SKM-1 (cell line): ENCODE results near the gene CDC42.

Experiments used
- DNase-seq: peaks from one replicate; lab custom pipeline; 2025; ENCODE audit not compliant: unreplicated experiment; lab: John Stamatoyannopoulos, UW

CDC42 gene

GRCh38 chr1:22108339-22109105, 56.0 kb downstream of the CDC42 start:
- DNase-seq = no peak

GRCh38 chr1:22110016-22110415, 57.5 kb downstream of the CDC42 start:
- DNase-seq = no peak

GRCh38 chr1:22111115-22111514, 58.6 kb downstream of the CDC42 start:
- DNase-seq = no peak

GRCh38 chr1:22111620-22112019, 59.1 kb downstream of the CDC42 start:
- no peak for DNase-seq

GRCh38 chr1:22112554-22112953, 60.0 kb downstream of the CDC42 start:
- no peak for DNase-seq

GRCh38 chr1:22114083-22115012, 61.8 kb downstream of the CDC42 start:
- no peak for DNase-seq

GRCh38 chr1:22115286-22115685, 62.8 kb downstream of the CDC42 start:
- DNase-seq = no peak

- DNase-seq = no peak
Measured at GRCh38 chr1:22117238-22117637, 64.7 kb downstream of the CDC42 start.

GRCh38 chr1:22117851-22118250, 65.3 kb downstream of the CDC42 start:
- DNase-seq = no peak

- DNase-seq = no peak
Measured at GRCh38 chr1:22118291-22118992, 65.9 kb downstream of the CDC42 start.

GRCh38 chr1:22119626-22120468, 67.3 kb downstream of the CDC42 start:
- no peak for DNase-seq

- DNase-seq = no peak
Measured at GRCh38 chr1:22120469-22120790, 67.9 kb downstream of the CDC42 start.

- DNase-seq = no peak
Measured at GRCh38 chr1:22121421-22121911, 69.0 kb downstream of the CDC42 start.

- no peak for DNase-seq
Measured at GRCh38 chr1:22122273-22123070, 70.0 kb downstream of the CDC42 start.

- DNase-seq = no peak
Measured at GRCh38 chr1:22123071-22123390, 70.5 kb downstream of the CDC42 start.

- no peak for DNase-seq
Measured at GRCh38 chr1:22123901-22124404, 71.4 kb downstream of the CDC42 start.

- DNase-seq = no peak
Measured at GRCh38 chr1:22124592-22125229, 72.2 kb downstream of the CDC42 start.

- DNase-seq = no peak
Measured at GRCh38 chr1:22126531-22126930, 74.0 kb downstream of the CDC42 start.

- DNase-seq = no peak
Measured at GRCh38 chr1:22127248-22127647, 74.7 kb downstream of the CDC42 start.
